OCI-M2 (cell line): ENCODE data around the gene SLC6A12.
"Not testable (repeated sequence)": the region's sequence is repeated elsewhere in the genome, so short reads cannot be mapped to it uniquely, and the experiment has no call there.

ENCODE experiments used
- DNase-seq: peaks from one replicate; lab custom pipeline; 2025; ENCODE audit not compliant: unreplicated experiment; lab: John Stamatoyannopoulos, UW

The SLC6A12 gene

DNA sequence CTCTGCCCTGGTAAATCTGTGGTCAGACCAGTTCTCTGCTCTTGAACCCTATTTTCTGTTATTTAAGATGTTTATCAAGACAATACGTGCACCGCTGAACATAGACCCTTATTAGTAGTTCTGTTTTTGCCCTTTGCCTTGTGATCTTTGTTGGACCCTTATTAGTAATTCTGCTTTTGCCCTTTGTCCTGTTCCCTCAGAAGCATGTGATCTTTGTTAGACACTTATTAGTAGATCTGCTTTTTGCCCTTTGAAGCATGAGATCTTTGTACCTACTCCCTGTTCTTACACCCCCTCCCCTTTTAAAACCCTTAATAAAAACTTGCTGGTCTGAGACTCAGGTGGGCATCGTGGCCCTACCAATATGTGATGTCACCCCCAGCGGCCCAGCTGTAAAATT is 22.0 kb upstream of the SLC6A12 start:
- not testable (repeated sequence) for DNase-seq

DNA sequence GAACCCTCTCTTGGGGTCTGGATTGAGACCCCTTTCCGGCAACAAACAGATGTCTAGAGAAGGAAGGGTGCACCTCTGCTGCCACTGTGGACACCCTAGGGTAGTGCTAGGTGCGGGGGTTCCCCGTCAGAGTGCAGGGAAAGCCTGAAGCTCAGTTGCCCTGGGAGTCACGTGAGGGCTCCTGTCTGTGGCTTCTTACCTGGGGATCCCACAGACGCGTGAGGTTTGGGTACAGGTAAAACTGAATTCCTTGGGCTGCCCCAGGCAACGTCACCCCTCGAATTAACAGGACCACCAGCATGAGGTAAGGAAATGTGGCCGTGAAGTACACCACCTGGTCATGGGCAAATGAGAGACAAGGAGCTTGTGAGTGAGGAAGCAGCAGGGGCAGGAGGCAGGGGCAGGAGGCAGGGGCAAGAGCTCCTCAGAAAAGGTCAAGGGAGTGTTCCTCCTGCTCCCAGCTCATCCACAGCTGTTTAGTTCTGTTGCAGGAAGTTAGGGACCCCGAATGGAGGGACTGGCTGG is 21.0 kb upstream of the SLC6A12 start:
- no peak for DNase-seq

DNA sequence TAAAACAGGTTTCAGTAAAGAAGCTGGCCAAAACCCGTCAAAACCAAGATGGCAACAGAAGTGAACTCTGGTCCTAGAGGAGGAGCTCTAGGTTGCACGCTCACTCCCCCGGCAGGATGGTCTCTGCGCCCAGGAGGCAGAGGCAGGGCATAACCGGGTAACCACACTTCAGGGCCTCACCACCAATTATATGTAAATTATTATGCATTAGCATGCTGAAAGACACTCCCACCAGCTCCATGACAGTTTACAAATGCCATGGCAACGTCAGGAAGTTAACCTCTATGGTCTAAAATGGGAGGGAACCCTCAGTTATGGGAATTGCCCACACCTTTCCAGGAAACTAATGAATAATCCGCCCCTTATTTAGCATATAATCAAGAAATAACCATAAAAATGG is 20.1 kb upstream of the SLC6A12 start:
- DNase-seq = no peak

DNA sequence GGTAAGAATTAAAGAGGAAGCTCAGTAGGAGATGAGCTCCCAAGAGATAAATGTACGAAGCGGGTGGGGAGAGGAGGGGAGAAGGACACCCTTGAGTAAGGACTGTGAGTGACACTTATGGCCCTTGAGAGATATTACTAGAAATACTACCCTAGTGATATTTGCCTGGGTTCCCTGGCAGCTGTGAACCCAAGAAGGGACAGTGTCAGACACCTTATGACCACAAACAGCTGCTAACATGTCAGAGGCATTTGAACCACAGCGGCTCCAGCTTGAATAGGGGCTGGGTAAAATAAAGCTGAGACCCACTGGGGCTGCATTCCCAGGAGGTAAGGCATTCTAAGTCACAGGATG is 19.6 kb upstream of the SLC6A12 start:
- DNase-seq = peak; percentile 14

DNA sequence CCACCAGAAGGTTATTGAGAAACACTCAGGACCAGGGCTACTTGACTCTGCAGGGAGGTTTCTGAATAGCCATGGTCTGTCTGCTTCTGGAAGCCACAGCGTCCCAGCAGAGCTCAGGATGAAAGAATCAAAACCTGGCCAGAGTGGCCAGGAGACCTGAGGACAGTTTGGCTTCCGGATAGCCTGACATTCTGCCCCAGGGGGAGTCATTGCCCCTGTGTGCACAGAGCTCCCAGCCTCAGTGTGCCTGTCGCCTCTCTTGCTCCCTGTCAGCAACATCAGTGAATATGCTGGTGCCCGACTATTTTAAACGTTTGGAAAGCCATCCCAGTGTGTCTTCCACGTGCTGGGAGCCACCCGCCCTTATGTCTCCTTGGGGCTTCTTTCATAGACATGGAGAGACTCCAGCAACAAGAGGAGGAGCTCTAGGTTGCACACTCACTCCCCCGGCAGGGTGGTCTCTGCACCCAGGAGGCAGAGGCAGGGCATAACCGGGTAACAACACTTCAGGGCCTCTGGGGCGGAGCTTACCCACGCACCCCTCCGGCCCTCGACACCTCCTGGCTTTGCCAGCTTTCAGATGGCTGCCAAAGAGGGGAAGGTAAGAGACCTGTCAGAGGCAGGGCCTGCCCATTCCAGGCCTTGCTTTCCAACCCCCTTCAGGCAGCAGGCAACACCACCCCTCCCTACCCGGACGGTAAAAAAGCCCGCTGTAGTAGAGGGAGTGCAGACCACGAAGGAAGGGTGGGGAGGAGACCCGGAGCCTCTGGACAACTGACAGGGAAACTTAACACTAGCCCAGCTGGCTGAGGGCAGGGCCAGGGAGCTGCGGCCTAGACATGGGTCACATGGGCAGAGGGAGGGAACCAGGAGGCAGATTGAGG is 19.0 kb upstream of the SLC6A12 start:
- DNase-seq = no peak

DNA sequence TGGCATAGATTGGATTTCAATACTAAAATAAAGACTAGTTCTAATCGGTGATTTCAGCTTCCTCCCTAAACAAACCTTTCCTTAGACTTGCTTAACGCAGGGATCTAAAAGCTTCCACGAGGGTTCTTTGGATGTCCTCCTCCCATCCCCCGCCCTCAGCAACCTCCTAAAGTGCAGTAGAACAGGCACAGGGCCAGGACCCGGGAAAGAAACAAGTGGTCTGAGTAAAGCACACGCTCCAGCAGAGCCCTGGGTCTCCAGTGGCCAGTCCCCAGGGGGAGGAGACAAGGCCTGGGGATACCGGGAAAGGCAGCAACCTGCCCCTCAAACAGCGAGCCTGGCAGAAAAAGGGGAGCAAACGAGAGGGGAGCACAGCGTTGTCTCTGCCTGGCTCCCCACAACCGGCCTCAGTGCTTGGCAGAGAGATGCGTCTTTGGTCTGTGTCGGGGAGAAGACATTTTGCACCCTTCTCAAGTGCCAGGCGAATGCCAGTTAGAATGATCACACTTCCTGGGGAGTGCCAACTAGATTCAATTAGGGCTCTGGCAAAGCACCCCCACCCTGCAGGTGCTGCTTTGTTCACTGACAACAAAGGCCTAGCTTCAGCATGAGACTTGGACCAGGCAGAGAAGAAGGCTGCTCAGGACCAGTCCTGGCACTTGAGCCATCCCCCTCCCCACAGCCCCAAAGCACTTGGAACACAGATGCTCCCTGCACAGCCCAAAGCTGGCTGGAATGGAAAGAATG is 17.1 kb upstream of the SLC6A12 start:
- no peak for DNase-seq

DNA sequence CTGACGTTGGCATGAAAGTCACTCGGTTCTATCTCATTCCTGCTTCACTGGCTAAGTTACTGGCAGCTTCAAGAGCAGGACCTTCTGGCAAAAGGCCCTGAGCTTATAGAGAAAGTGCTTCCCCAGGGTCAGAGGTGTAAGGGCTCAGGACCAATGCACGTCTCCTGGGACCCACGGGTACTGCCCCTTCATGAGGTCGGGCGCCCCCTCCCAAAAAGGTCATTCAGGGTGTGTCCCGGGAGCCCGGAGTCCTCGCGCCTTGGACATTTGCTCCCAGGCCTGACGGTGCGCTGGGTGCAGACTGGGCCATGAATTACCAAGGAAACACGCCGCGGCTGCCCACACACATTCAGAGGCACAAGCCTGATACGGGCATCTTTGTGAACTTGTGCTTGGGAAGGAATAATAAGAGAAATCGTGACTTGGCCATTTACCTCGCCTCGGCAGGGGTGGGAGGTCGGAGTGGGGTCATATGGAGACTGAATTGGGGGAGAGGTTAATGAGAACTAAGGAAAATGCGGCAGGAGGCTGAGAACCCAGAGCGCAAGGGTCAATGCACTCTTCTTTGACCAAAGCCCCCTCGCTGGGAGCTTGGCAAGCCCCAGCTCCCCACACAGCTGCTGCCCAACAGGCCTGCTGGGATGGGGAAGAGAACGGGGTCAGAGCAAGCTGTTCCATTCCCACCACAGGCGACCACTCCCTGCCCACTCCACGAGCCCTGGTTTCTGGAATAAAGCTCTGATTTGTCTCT is 15.7 kb upstream of the SLC6A12 start:
- no peak for DNase-seq

DNA sequence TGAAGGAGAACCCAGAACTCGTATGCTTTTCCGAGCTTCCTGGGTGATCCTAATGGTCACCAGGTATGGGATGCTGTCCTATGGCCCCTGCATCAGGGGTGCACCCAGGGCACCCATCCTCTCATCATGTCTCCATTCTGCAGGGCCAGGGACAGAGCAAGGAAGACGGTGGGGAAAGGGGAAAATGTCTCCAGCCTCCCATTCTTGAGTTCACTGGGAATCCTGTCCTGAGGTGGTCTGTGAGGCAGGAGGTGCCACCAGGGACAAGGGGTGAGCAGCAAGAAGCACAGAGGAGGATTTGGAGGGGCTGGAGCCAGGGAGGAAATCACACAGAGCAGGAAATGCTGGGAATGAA is 14.9 kb upstream of the SLC6A12 start:
- no peak for DNase-seq

DNA sequence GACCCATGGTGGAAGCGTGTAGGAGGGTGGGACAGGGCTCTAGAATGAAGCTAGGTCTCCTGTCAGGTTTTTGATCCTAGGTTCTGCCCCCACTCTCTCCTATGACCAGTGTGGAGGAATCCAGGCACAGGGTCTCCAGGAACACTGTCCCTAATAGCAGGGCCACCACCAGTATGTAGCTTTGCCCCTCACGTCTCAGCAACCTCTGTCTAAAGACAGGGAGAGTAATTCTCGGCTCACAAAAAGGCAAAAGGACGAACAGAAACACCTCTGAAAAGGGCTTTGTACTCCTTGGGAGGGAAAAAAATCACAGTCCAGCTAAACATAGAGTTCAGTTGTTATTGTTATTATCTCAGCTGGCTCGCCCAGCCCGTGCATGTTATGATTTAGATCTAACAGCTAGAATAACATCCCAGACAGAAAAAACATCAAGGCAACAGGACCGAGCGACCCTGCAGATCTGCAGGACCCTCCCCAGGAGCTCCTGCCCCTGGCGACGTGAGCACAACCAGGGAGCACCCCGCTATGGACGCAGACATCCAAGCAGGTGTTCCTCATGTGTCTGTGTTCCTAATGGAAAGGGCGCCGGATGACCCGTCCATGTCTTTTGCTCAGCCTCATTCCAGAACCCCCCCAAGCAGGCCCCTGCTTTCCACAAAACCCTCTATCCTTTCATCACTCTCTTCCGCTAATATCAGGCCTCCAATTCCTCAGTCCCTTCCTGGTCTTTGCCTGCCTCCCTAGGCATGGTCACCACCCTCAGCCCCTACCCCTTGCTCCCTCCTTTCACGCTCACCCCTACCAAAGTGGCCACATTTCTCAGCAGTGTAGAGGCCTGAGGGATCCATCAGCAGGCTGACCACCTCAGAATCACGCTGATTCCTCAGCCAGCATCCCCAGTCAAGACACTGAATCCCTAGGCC is 14.2 kb upstream of the SLC6A12 start:
- DNase-seq = no peak

DNA sequence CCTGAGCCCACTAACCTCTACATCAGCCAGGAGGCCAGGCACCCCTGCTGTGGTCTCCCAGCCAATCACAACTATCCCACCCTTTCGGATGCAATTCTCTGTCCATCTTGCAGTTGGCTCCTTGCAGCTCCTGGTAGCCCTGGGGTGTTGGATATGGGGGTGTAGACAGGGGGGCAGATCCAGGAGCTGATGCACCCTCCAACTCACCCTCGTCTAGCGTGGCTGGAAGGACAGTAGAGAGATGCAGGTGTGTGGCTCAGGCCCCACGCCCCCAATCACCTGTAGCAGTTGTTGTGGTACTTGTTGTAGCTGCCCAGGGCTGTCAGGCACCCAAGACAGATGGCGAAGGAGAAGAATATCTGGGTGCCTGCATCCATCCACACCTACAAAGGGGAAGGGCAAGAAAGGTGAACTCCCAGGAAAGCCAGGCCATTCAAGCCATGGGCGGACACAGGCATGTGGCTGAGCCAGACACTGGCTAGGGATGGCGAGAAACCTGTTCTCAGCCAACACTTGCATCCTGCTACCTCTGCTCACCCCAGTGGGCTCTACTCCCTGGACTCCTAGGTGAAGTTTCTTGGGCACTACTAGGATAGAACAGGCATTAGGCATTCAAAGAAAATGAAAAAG is 13.4 kb upstream of the SLC6A12 start:
- no peak for DNase-seq

DNA sequence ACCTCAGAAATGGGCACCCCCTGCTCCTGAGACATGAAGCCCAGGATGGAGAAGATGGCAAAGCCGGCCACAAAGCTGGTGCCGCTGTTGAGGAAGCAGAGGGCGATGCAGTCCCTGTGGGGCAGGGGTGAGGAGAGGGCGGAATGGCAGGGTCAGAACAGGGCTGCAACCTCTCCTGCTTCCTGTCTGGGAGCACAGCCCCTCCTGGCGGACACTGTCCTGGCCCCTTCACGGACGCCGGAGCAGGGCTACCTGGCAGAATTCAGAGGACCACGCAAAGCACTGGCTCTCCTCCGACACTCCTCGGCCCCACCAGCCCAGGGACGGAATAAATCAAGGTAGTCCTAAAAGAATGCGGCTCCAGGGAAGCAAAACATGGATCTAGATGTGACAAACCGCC is 12.4 kb upstream of the SLC6A12 start:
- DNase-seq = no peak

DNA sequence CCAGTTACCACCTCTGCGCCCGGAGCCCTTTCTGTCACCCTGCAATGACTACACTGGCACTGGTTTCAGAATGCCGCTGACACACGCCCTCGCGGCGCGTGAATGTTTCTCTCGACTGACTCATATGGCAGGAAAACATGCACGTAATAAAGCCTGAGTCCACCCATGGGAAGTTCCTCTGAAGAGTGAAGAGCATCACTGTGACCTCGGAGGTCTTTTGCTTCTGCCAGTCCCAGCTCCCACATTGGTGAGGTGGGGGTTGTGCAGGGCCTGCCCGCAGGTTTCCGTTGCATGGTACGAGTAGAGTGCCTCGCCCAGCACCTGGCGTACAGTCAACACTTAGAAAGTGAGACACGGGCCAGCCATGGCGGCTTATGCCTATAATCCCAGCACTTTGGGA is 11.1 kb upstream of the SLC6A12 start:
- DNase-seq = no peak

DNA sequence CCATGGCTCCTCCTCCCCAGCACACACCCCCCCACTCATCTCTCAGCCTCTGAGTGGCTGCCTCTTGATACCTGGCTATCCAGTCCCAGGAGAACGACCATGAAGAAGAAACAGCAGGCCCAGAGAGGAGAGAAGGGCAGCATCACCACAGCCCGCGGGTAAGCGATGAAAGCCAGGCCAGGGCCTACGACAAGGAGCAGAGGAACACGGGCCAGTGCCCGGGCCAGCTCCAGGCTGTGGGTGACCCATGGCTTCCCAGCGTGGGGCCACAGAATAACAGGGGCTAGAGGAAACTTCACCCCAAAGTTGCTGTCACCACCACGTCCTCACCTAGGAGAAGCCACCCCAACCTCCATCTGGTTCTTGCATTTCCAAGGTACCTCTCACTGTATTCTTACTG is 10.4 kb upstream of the SLC6A12 start:
- no peak for DNase-seq

DNA sequence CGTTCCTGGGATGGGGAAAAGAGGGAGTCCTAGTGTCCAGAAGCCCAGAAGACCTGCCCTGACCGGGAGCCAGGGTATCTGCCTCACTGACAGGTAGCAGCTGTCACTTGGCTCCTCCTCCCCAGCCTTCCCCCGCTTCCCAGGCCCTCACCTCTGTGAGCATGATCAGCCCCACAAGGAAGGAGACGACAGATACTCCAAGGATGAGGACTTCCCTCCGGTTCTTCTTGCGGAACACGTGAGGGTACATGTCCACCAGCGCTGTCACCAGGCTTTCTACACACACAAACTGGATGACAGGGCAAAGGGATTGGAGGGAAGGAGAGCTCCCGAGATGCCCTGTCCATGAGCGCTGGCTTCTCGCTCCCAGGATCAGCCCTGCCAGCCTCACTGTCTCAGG is 9.9 kb upstream of the SLC6A12 start:
- DNase-seq = no peak

DNA sequence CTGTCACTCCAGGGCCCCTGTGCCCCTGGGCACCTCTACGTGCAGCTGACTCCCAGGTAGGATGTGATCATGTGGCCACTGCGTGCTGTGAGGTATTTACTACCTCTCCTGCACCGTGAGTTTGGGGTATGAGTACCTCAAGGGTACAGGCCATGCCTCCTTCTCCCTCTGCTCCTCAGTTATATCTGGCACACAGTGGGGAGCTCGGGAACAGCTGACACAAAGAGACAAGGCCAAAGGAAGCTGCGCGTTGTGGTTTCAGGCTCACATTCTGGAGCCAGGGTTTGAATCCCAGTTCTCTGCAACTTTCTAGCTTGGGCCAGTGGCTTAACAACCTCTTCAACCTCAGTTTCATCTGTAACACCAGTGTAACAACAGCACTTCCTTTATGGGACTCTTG is 7.8 kb upstream of the SLC6A12 start:
- no peak for DNase-seq

DNA sequence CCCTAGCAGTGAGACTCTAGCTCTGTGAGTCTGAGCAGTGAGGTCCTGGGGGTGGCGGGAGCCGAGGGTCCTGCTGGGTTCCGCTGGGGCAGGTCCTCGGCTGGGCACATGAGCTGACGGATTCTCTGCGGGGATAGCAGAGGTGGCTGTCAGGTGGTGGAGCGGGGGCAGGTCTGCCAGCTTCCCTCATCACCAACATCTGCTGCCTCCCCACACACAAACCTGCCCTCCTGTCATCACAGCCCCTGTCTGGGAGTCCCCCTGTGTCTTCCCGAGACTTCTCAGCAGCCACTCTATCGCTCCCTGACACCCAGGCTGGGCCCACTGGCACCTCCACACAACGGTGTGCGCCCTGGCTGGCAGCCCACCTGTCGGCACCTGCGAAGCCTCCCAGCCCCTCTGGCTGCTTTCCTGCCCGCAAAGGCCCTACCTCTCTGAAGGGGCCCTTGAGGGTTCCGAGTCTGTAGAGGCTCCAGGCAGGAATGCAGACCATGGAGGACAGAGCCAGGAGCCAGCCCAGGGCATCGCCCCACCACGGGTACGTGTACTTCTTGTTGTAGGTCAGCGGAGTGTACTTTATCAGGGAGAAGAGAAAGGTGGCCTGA is 7.1 kb upstream of the SLC6A12 start:
- no peak for DNase-seq

DNA sequence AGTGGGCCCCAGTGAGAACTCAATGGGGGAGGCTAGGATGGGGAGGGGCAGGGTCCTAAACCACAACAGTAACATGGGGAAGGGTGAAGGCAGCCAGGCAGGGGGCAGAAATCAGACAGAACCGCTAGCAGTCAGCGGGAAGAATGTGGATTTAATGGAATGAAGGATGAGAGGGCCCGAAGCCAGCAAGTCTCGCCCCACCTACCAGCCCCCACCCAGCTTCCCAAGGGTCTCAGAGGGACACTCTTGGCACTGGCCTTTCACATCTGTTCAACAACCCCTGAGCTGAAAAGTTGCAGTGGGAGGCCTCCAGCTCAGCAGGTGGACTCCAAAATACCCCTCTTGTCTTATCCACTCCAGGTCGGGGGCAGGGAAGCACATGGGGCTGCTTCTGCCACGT is 6.5 kb upstream of the SLC6A12 start:
- no peak for DNase-seq

DNA sequence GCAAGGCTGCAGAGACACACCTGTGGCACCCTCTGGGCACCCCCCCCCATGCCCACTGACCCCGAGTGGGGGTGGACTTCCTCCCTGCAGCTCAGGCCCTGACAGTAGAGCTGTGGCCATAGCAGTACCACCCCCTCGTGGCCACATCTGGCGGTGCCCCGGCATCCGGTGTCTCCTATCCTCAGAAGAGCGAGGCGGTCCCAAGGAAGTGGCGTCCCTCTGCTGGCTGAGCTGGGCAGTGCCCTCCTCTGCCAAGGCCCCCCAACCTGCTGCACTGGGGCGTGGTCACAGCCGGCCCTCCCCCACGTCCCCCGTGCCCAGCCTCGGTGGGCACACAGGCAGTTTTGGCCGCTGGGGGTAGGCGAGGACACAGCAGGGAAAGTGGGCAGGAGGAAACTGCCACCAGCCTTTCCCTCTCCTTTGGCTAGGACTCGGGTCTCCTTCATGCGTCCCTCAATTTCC is 6.0 kb upstream of the SLC6A12 start:
- DNase-seq = no peak

DNA sequence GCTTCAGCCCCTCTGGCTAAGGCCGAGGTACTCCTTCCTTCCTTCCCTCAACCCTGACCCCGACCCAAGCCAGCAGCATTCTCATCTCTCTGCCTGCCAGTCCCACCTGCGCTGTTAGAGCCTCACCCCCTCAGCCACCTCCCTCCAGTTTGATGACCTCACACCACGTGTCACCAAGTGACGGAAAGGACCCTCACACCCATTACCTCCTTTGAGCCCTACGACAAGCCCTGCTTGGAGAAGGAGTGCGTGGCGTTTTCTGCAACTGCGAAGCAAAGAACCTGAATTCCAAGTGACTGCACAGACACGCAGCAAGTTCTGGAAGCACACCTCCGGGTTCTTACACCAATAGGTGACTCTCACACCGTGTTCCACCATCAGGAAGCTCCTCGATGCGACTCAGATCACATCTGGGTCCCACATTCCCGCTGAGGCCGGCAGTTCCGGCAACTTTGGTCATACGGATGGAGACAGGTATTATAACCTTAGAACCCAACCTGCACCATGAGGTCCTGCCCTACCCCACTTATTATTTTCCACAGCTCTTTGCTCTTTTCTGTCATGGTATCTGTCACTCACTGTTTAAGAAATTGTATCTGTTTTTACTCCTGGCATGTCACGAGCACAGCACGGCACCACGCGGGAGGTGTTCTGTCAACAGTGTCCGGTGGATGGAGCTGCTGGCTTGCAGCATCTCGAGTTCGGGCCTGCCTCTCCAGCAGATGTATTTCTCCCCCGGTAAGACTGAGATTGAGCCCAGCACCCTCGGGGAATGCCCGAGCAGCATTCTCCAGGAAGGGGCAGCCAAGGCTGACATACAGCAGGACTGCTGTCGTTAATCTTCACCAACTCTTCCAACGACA is 5.0 kb upstream of the SLC6A12 start:
- DNase-seq = no peak
